ENCODE data around the gene HS2ST1.
"Not testable (repeated sequence)": the region's sequence is repeated elsewhere in the genome, so short reads cannot be mapped to it uniquely, and the experiment has no call there.

- not testable (repeated sequence) for TF ChIP-seq POLR2AphosphoS5 (IDR thresholded peaks at IDR 0.05; ENCODE audit: low read depth, low read length); POLR2A (IDR thresholded peaks at IDR 0.05; ENCODE audit: low read depth, low read length); TAF1 (IDR thresholded peaks at IDR 0.05; ENCODE audit: borderline replicate concordance, low read depth, low read length)
Observed at GRCh38 chr1:86989690-86990089, 75.3 kb downstream of the HS2ST1 start.
